HEK293T (cell line): ENCODE measurements around the gene TINAGL1.

Experiments
- CTCF ChIA-PET: fragments of 350-600 bp; formaldehyde crosslinking; extraction: SDS; loops from one replicate; lab custom pipeline; 2021; ENCODE audit warnings: antibody characterized with exemption, inconsistent platforms; lab: Yijun Ruan, JAX
- POLR2A ChIA-PET: fragments of 350-600 bp; formaldehyde crosslinking; extraction: SDS; loops from one replicate; lab custom pipeline; 2020; ENCODE audit warnings: antibody characterized with exemption, inconsistent platforms; lab: Yijun Ruan, JAX
- DNase-seq: peaks from one replicate; pipeline ENCODE4 v3.0.0; 2012; ENCODE audit warnings: mixed read lengths; ENCODE audit errors: extremely low spot score
- ARNT ChIP-seq: fragments of 450-650 bp; IDR thresholded peaks from 2 replicates; pipeline ENCODE4 v1.6.1; 2017; ENCODE audit warnings: mild to moderate bottlenecking
- BHLHE40 ChIP-seq: fragments of 450-650 bp; IDR thresholded peaks from 2 replicates; pipeline ENCODE4 v1.6.1; 2016; ENCODE audit warnings: mild to moderate bottlenecking, moderate library complexity, borderline replicate concordance
- CTBP1 ChIP-seq: fragments of 450-650 bp; IDR thresholded peaks from 2 replicates; pipeline ENCODE4 v1.6.1; 2016; ENCODE audit warnings: borderline replicate concordance
- ELF4 ChIP-seq: fragments of 450-650 bp; IDR thresholded peaks from 2 replicates; pipeline ENCODE4 v1.6.1; 2017; ENCODE audit warnings: antibody characterized with exemption
- FOXA1 ChIP-seq: fragments of 450-650 bp; IDR thresholded peaks from 2 replicates; pipeline ENCODE4 v1.6.1; 2016; ENCODE audit warnings: mild to moderate bottlenecking
- FOXK2 ChIP-seq: fragments of 450-650 bp; IDR thresholded peaks from 2 replicates; pipeline ENCODE4 v1.6.1; 2016; ENCODE audit warnings: mild to moderate bottlenecking
- FOXM1 ChIP-seq: fragments of 450-650 bp; IDR thresholded peaks from 2 replicates; pipeline ENCODE4 v1.6.1; 2017; ENCODE audit warnings: mild to moderate bottlenecking, borderline replicate concordance
- HDGF ChIP-seq: fragments of 450-650 bp; IDR thresholded peaks from 2 replicates; pipeline ENCODE4 v1.6.1; 2017; ENCODE audit warnings: antibody characterized with exemption, borderline replicate concordance
- L3MBTL2 ChIP-seq: fragments of 450-650 bp; conservative IDR thresholded peaks from 2 replicates; pipeline ENCODE4 v1.6.1; 2016; ENCODE audit warnings: mild to moderate bottlenecking
- LEF1 ChIP-seq: fragments of 450-650 bp; IDR thresholded peaks from 2 replicates; pipeline ENCODE4 v1.6.1; 2017; ENCODE audit warnings: mild to moderate bottlenecking, borderline replicate concordance
- NFRKB ChIP-seq: fragments of 450-650 bp; IDR thresholded peaks from 2 replicates; pipeline ENCODE4 v1.6.1; 2016; ENCODE audit warnings: mild to moderate bottlenecking, moderate library complexity
- SP1 ChIP-seq: fragments of 450-650 bp; IDR thresholded peaks from 2 replicates; pipeline ENCODE4 v1.6.1; 2017
- SUZ12 ChIP-seq: fragments of 450-650 bp; IDR thresholded peaks from 2 replicates; pipeline ENCODE4 v1.6.1; 2016; ENCODE audit warnings: mild to moderate bottlenecking
- TARDBP ChIP-seq: fragments of 450-650 bp; IDR thresholded peaks from 2 replicates; pipeline ENCODE4 v1.6.1; 2016
- ZNF384 ChIP-seq: fragments of 450-650 bp; IDR thresholded peaks from 2 replicates; pipeline ENCODE4 v1.6.1; 2016
- TF ChIP-seq, protein P1 (sequence below): fragments of 450-650 bp; IDR thresholded peaks from 2 replicates; pipeline ENCODE4 v1.6.1; 2016

Gene TINAGL1

GRCh38 chr1:31615414-31615813 lies 39.1 kb downstream of the TINAGL1 start:
- TF ChIP-seq CTBP1, result no peak
- no peak for DNase-seq
- ChIA-PET POLR2A (no interaction called here), CTCF (no interaction called here)

DNA sequence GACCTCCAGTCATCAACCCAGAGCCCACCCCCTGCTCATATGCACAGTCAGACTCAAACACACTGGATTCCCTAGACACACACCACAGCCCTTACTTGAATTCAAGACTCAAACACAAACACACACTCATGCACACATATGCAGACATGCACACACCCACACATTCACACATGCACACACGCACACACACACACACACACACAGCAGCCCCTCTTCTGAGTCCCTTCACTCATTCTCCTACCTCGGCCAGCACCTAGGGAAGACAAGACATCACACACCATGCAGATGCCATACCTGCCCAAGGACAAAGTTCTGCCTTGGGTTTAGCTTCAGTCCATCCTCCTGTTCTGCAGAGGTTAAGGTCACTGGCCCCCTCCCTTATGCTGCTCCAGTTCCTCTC lies 39.6 kb downstream of the TINAGL1 start:
- TF ChIP-seq SUZ12, result no peak
- no peak for TF ChIP-seq ELF4
- TF ChIP-seq FOXK2, result no peak
- no peak for TF ChIP-seq FOXM1
- TF ChIP-seq NFRKB, result no peak
- TF ChIP-seq SP1, result no peak
- no peak for TF ChIP-seq BHLHE40
- no peak for TF ChIP-seq HDGF
- TF ChIP-seq L3MBTL2, result no peak
- no peak for TF ChIP-seq LEF1
- no peak for TF ChIP-seq CTBP1
- no peak for TF ChIP-seq ARNT
- TF ChIP-seq, protein P1, sequence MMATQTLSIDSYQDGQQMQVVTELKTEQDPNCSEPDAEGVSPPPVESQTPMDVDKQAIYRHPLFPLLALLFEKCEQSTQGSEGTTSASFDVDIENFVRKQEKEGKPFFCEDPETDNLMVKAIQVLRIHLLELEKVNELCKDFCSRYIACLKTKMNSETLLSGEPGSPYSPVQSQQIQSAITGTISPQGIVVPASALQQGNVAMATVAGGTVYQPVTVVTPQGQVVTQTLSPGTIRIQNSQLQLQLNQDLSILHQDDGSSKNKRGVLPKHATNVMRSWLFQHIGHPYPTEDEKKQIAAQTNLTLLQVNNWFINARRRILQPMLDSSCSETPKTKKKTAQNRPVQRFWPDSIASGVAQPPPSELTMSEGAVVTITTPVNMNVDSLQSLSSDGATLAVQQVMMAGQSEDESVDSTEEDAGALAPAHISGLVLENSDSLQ, result no peak
- ChIA-PET CTCF (no interaction called here), POLR2A (no interaction called here)
- DNase-seq, result no peak

DNA sequence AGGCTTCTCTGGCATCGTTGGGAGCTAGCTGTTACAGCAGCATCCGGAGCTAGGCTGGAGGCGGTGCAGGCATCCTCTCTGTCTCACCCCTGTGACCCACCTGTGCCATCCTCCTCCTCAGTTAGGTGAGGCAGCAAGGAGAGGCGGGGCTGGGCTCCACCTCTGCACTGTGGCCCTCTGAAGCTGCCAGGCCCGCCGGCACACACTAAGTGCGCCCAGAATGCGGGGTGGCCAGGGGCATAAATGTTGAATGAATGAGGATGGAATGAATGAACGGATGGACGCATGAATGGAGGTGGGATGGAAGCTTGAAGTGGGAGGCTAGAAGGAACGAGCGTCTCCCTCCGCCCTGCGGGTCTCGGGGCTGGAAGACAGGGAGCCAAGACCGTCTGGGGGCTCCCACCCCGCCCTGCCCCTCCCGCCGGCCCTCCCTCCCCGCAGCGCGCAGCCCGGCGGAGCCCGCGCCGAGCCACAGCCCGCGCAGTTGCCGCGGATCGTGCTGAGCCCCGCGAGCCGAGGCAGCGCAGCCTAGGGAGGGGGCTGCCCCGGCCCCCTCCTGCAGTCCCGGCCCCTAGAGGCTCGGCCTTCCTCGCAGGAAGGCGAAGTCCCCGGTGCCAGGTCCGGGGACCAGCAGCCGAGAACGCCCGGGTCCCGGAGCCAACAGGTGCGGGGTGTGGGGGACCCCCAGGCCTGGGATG lies 41.1 kb downstream of the TINAGL1 start, which contains the start of gene HCRTR1:
Gene HCRTR1, plus strand, starts transcription at position 472 of the 698 bp plus-strand sequence. CDS start 1,504 bp downstream, outside the sequence.
- POLR2A ChIA-PET, result interaction anchor here (1.0 kb wide), 1 partner anchor 27 kb away, joined by 4 read pairs; the partner anchor contains the start of gene PEF1

DNA sequence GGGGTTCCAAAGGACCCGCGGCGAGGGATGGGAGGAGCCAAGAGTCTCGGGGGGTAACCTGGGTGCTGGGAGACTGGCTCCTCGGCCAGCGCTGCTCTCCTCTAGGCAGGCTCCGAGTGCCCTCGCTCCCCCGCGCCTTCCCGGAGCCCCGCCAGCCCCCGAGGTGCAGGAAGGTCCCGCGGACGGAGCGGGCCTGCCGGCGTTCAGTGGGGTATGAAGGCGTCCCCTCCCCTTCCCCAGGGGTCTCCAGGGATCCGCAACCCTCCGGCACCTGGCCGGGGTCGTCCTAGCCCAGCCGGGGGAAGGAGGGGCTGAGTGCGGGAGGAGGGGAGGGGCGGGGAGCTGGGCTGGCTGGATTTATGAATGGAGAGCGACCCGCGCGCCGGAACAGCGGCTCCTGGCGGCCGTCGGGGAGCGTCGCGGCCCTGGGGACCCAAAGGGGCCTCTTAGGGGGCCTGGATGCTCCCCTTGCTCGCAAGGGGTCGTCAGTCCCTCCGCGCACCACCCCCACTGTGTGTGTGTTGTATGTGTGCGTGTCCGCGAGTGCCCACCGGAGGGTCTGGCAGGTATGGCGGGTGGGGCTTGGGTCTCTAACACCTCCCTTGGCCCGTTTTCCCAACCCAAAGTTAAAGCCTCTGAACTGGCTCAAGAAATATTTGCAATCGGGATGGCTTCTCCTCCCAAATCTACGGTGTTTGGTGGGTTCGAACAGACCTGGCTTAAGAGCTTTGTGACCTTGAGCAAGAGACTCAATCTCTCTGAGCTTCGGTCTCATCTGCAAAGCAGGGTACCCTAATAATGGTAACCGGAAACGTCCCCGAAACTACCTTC lies 41.8 kb downstream of the TINAGL1 start:
- CTCF ChIA-PET, result interaction anchor here (0.6 to 1.4 kb wide), 11 partner anchors 9 to 355 kb away, joined by 3 to 7 read pairs (median 3); partner anchors contain the start of gene PEF1
- peak; percentile 95 for DNase-seq
- no peak for TF ChIP-seq ARNT
- POLR2A ChIA-PET, result interaction anchor here (1.0 to 1.5 kb wide), 2 partner anchors 11 to 27 kb away, joined by 4 read pairs; partner anchors contain the start of gene PEF1

More for the DNA sequence above, 41.1 kb downstream of the TINAGL1 start, which contains the start of gene HCRTR1:
- CTCF ChIA-PET, result interaction anchor here (0.6 to 1.4 kb wide), 6 partner anchors 12 to 355 kb away, joined by 3 to 7 read pairs (median 4); partner anchors contain the start of gene PEF1
- DNase-seq, result peak; percentile 48
- TF ChIP-seq NFRKB (no peak), LEF1 (no peak), CTBP1 (no peak), SUZ12 (no peak), ARNT (no peak), SP1 (no peak), L3MBTL2 (no peak), BHLHE40 (no peak), ZNF384 (no peak), FOXM1 (no peak), ELF4 (no peak), FOXK2 (no peak), TARDBP (no peak), FOXA1 (no peak)

DNA sequence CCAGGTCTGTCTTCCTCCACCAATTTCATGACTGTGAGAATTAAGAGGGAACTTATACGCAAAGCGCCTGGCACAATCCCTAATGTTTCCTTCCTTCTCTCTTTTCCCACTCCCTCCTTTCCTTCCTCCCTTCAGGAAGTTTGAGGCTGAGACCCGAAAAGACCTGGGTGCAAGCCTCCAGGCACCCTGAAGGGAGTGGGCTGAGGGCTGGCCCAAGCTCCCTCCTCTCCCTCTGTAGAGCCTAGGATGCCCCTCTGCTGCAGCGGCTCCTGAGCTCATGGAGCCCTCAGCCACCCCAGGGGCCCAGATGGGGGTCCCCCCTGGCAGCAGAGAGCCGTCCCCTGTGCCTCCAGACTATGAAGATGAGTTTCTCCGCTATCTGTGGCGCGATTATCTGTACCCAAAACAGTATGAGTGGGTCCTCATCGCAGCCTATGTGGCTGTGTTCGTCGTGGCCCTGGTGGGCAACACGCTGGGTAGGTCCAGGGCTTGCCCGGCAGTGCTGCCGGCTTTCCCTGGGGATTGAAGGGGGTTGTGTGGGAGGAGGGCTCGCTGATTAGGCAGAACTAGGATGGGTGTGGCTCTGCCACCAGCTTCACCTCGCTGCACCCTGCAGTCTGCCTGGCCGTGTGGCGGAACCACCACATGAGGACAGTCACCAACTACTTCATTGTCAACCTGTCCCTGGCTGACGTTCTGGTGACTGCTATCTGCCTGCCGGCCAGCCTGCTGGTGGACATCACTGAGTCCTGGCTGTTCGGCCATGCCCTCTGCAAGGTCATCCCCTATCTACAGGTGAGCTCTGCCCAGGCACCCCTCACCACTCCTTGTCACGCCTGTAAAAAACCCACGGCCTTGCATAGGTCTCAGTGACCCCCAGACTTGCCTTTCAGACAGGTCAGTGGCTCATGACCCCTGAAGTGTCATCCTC lies 42.9 kb downstream of the TINAGL1 start:
- TF ChIP-seq L3MBTL2 (no peak), SUZ12 (no peak), SP1 (no peak), LEF1 (no peak), ARNT (no peak), CTBP1 (no peak), ZNF384 (no peak), FOXA1 (no peak)
- CTCF ChIA-PET, result interaction anchor here (0.7 to 1.2 kb wide), 6 partner anchors 8 to 31 kb away, joined by 3 to 4 read pairs (median 3); no protein-coding TSS in a partner anchor
- DNase-seq, result no peak
- POLR2A ChIA-PET, result interaction anchor here (1.4 to 1.5 kb wide), 2 partner anchors 10 to 26 kb away, joined by 3 to 4 read pairs; partner anchors contain the start of gene PEF1

DNA sequence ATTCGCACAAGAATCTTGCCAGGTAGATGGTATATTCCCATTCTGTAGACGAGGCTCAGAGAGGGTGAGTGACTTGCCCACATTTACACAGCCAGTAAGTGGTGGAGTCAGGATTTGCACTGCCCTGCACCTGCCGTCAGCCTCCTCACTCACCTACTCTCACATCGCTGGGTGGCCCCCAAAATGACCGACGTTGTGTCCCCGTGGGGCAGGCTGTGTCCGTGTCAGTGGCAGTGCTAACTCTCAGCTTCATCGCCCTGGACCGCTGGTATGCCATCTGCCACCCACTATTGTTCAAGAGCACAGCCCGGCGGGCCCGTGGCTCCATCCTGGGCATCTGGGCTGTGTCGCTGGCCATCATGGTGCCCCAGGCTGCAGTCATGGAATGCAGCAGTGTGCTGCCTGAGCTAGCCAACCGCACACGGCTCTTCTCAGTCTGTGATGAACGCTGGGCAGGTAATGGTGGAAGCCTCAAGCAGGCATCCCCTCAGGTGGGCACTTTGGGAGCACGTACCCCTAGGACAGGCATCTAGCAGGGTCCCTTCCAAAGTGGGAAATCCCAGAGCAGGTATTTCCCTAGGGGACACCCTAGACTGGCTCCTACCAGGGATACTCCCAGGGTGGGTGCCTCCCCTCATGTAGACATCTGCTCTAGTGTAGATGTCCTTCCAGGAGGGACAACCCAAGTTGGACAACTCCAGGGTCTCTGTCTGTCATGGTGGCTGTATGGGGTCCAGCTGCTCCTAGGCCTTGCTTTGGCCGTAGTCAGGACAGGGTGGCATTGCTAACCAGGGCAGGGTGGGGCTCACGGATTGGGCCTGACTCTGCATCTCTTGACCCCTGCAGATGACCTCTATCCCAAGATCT lies 44.5 kb downstream of the TINAGL1 start:
- CTCF ChIA-PET, result interaction anchor here (0.6 kb wide), 1 partner anchor 841 kb away, joined by 6 read pairs; no protein-coding TSS in a partner anchor
- POLR2A ChIA-PET, result interaction anchor here (1.4 to 1.7 kb wide), 2 partner anchors 23 to 24 kb away, joined by 3 read pairs; partner anchors contain the start of gene PEF1
- no peak for TF ChIP-seq FOXM1
- DNase-seq, result no peak
